ACC112 (cell line): Measurements from ENCODE around the gene CERS4.
"Not testable (repeated sequence)": the region's sequence is repeated elsewhere in the genome, so short reads cannot be mapped to it uniquely, and the experiment has no call there.

Experiments used
- H2AFZ ChIP-seq: fragments of 200-600 bp; sonication (generic); one replicate; pipeline ENCODE4 v1.6.0; 2017; ENCODE audit warnings: antibody characterized with exemption, low read length; ENCODE audit not compliant: unreplicated experiment
- H3K27ac ChIP-seq: fragments of 200-600 bp; sonication (generic); 2 replicates; pipeline ENCODE4 v1.5.1; 2014; ENCODE audit warnings: low read depth, mild to moderate bottlenecking, antibody characterized with exemption, low read length, moderate library complexity
- H3K27me3 ChIP-seq: fragments of 200-600 bp; sonication (generic); 2 replicates; pipeline ENCODE4 v1.6.1; 2014; ENCODE audit warnings: mild to moderate bottlenecking, antibody characterized with exemption, low read length, moderate library complexity, mixed read lengths; ENCODE audit not compliant: insufficient read depth
- H3K36me3 ChIP-seq: fragments of 200-600 bp; sonication (generic); 2 replicates; pipeline ENCODE4 v1.6.1; 2016; ENCODE audit warnings: mild to moderate bottlenecking, antibody characterized with exemption, low read length, moderate library complexity, mixed read lengths; ENCODE audit not compliant: insufficient read depth
- H3K4me1 ChIP-seq: fragments of 200-600 bp; sonication (generic); one replicate; pipeline ENCODE4 v1.6.1; 2016; ENCODE audit warnings: low read length, mixed read lengths; ENCODE audit not compliant: insufficient read depth, unreplicated experiment, control insufficient read depth
- H3K4me3 ChIP-seq: fragments of 200-600 bp; sonication (generic); 2 replicates; pipeline ENCODE4 v1.5.1; 2014; ENCODE audit warnings: mild to moderate bottlenecking, low read depth, low read length
- H3K79me2 ChIP-seq: fragments of 200-600 bp; sonication (generic); one replicate; pipeline ENCODE4 v1.6.0; 2016; ENCODE audit warnings: low read length; ENCODE audit not compliant: control insufficient read depth, unreplicated experiment, insufficient read depth

Gene CERS4

DNA sequence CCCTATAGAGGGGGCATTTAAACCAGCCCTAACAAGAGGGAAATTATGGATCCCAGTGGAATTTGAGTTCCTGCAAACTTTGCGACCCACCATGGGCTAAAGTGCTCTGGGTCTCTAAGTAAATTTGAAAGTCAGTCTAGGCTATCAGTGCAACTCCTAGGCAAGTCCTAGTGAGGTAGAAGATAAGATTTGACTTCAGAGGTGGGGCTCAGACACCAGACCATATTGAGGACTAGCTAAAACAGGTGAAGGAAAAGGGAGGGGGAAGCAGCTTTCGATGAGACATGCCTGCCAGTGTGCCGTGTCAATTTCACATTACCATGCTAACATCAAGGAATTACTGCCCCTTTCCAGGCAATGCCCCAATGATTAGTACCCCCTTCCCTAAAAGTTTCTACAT lies 60.6 kb downstream of the CERS4 start:
- H3K27ac ChIP-seq: no peak overlapping the region
- no peak overlapping the region for H2AFZ ChIP-seq
- H3K36me3 ChIP-seq: no peaks in the 10 kb centered on the region
- H3K27me3 ChIP-seq: no peaks in the 10 kb centered on the region
- H3K4me1 ChIP-seq: peaks cover 4% of the 10 kb centered on the region
- no peak overlapping the region; the same call in 1 of the 2 replicates for H3K4me3 ChIP-seq
- no peaks in the 10 kb centered on the region for H3K79me2 ChIP-seq

DNA sequence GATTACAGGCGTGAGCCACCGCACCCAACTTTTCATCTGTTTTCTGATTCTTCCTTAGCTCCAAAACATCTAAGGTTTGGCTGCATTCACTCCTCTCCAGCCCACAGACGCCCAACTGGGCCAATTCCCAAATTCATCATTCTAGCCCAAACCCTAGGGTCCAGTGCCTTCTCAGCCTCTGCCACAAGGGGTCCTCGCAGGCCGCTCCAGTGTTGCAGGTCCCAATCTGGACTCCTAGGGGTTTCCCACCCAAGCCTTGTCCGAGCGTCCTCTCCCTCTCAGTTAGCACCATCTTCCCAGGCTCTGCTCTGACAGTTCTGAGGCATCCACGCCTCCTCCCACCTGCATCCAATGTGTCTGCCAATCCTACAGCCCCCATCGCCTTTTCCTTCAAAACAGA lies 67.3 kb downstream of the CERS4 start:
- not testable (repeated sequence) for H2AFZ ChIP-seq, H3K4me1 ChIP-seq, H3K36me3 ChIP-seq, H3K4me3 ChIP-seq, H3K79me2 ChIP-seq, H3K27ac ChIP-seq, H3K27me3 ChIP-seq

GRCh38 chr19:8291337-8291736 lies 82.2 kb downstream of the CERS4 start:
- H3K4me1 ChIP-seq, H3K27me3 ChIP-seq, H3K27ac ChIP-seq: not testable (repeated sequence)

DNA sequence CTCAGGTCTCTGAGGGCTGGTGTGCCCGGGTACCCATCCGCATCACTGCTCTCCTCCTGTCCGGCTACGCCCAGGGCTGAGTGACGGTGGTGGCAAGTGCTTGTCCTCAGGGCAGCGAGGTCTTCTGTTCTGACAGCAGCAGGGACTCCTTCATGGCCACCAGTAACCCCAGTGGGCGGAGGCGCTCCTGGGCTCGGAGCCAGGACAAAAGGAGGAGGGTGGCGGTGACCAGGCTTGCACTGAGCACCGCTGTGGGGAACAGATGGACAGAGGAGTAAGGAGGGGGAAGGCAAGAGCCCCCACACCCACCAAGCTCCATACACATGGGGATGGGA lies 93.2 kb downstream of the CERS4 start:
- Histone ChIP-seq H3K4me3 (no peak overlapping the region), H3K27ac (no peak overlapping the region), H3K27me3 (no peaks in the 10 kb centered on the region), H3K4me1 (no peaks in the 10 kb centered on the region), H2AFZ (no peak overlapping the region), H3K79me2 (no peaks in the 10 kb centered on the region), H3K36me3 (no peaks in the 10 kb centered on the region)

More at GRCh38 chr19:8291337-8291736, 82.2 kb downstream of the CERS4 start:
- H2AFZ ChIP-seq, H3K79me2 ChIP-seq, H3K4me3 ChIP-seq, H3K36me3 ChIP-seq: not testable (repeated sequence)

- Histone ChIP-seq H2AFZ (no peak overlapping the region), H3K27me3 (no peaks in the 10 kb centered on the region), H3K79me2 (peaks cover 3% of the 10 kb centered on the region), H3K4me1 (no peaks in the 10 kb centered on the region), H3K36me3 (no peaks in the 10 kb centered on the region), H3K27ac (no peak overlapping the region), H3K4me3 (no peak overlapping the region)
Observed at GRCh38 chr19:8302734-8303133, 93.6 kb downstream of the CERS4 start.

- no peaks in the 10 kb centered on the region for H3K36me3 ChIP-seq
- H3K27me3 ChIP-seq: no peaks in the 10 kb centered on the region
- no peak overlapping the region for H3K4me3 ChIP-seq
- no peak overlapping the region for H3K27ac ChIP-seq
- peaks cover 3% of the 10 kb centered on the region for H3K79me2 ChIP-seq
- no peaks in the 10 kb centered on the region for H3K4me1 ChIP-seq
- H2AFZ ChIP-seq: no peak overlapping the region
Observed at GRCh38 chr19:8304841-8305621, 95.9 kb downstream of the CERS4 start.

- no peaks in the 10 kb centered on the region for H3K36me3 ChIP-seq
- no peaks in the 10 kb centered on the region for H3K27me3 ChIP-seq
- H3K27ac ChIP-seq: no peak overlapping the region
- H2AFZ ChIP-seq: no peak overlapping the region
- peaks cover 3% of the 10 kb centered on the region for H3K79me2 ChIP-seq
- H3K4me3 ChIP-seq: no peak overlapping the region
- H3K4me1 ChIP-seq: no peaks in the 10 kb centered on the region
Observed at GRCh38 chr19:8305798-8306197, 96.6 kb downstream of the CERS4 start.

- Histone ChIP-seq H3K79me2 (peaks cover 3% of the 10 kb centered on the region), H3K27me3 (no peaks in the 10 kb centered on the region), H3K27ac (no peak overlapping the region), H3K4me3 (no peak overlapping the region), H3K36me3 (no peaks in the 10 kb centered on the region), H3K4me1 (no peaks in the 10 kb centered on the region), H2AFZ (no peak overlapping the region)
Observed at GRCh38 chr19:8306235-8307054, 97.3 kb downstream of the CERS4 start.

DNA sequence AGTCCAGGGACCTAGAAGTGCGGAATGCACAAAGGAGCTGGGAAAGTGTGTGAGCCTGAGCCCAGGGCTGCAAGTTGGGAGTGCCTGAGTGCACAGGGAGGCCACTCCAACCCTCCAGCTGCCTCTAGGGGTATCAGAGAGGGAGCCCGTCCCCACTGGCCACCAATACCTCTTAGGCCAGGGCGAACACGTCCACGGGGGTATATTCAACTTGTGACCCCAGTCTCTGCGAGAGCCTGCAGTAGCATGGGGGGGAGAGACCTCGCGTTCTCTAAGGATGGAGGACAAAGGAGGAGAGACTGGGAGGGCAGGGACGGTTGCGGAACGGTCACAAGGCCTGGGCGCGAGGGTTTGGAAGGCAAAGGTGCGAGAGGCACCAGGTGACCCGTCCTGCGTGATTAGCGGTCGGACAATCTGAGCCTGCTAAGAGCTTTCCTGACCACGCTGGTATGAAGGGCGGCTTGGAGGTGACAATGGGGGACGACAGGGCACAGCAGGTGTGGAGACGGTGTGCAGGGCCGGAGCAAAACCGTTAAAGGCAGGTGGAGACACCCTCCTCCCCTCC lies 98.3 kb downstream of the CERS4 start:
- no peaks in the 10 kb centered on the region for H3K36me3 ChIP-seq
- no peaks in the 10 kb centered on the region for H3K4me1 ChIP-seq
- no peak overlapping the region for H2AFZ ChIP-seq
- no peaks in the 10 kb centered on the region for H3K27me3 ChIP-seq
- H3K27ac ChIP-seq: no peak overlapping the region
- peak overlapping the region; percentile 89 for H3K4me3 ChIP-seq
- peaks cover 3% of the 10 kb centered on the region for H3K79me2 ChIP-seq

GRCh38 chr19:8307965-8308866 lies 99.0 kb downstream of the CERS4 start, which contains the start of gene CD320:
CD320 (minus strand) TSS chr19:8308358; CDS start chr19:8308290, 68 bp downstream.
- Histone ChIP-seq H3K4me1 (no peaks in the 10 kb centered on the region), H3K27ac (peak within 1 kb of the TSS; percentile 52; the same call in 1 of the 2 replicates), H3K4me3 (peak within 1 kb of the TSS; percentile 89), H2AFZ (no peak within 1 kb of the TSS), H3K79me2 (peaks cover 3% of the 10 kb centered on the region), H3K36me3 (no peaks in the 10 kb centered on the region), H3K27me3 (no peaks in the 10 kb centered on the region)
